ENCODE results near the gene SIRT7. TPM values are rescaled to one million over a fixed set of nuclear protein-coding genes. Genes with fewer than 3 reads are reported as not detected.
"Not testable (repeated sequence)": the region's sequence is repeated elsewhere in the genome, so short reads cannot be mapped to it uniquely, and the experiment has no call there.

The SIRT7 gene
- polyA plus RNA-seq, 1 of the 3 experiments (the other 2 are of a cell fraction) = 32.6 TPM

DNA sequence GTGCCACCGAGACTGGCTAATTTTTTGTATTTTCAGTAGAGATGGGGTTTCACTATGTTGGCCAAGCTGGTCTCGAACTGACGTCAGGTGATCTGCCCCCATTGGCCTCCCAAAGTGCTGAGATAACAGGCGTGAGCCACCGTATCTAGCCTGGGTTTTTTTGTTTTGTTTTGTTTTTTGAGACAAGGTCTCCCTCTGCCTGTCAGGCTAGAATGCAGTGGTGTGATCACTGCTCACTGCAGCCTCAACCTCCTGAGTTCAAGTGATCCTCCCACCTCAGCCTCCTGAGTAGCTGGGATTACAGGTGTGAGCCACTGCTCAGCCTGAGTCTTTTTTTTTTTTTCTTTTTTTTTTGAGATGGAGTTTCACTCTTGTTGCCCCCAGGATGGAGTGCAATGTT, 35.5 kb upstream of the SIRT7 start:
- not testable (repeated sequence) for H3K4me3 ChIP-seq (ENCODE audit: low read depth in 2 of 2, low read length in 1 of 2); H3K9me3 ChIP-seq; H2AFZ ChIP-seq (ENCODE audit: low read depth); H3K36me3 ChIP-seq (replicated peaks in 1 of 2; ENCODE audit: control insufficient read depth in 1 of 2, insufficient read depth in 2 of 2, low read length in 1 of 2); H3K27ac ChIP-seq (ENCODE audit: low read depth in 2 of 2, low read length in 1 of 2); H3F3A ChIP-seq (replicated peaks; ENCODE audit: insufficient read depth); H3K4me2 ChIP-seq; H3K9ac ChIP-seq; H3K79me2 ChIP-seq (ENCODE audit: insufficient read depth); H4K20me1 ChIP-seq (ENCODE audit: insufficient read depth); H3K27me3 ChIP-seq (ENCODE audit: insufficient read depth); DNase-seq; H3K9me2 ChIP-seq
- CTCF ChIA-PET = interaction anchor here (0.7 to 17.7 kb wide), 8 partner anchors 8 to 591 kb away, joined by 3 to 216 read pairs (median 5); partner anchors contain the start of genes CENPX, DCXR, LRRC45 and MAFG
- POLR2A ChIA-PET = interaction anchor here (0.8 kb wide), 1 partner anchor 70 kb away, joined by 3 read pairs; the partner anchor contains the start of genes CENPX and LRRC45
- peaks cover 0 to 13% of the 10 kb centered on the region in 2 experiments; a peak in 1 of 4 replicates for H3K4me1 ChIP-seq (ENCODE audit: control insufficient read depth in 1 of 2, insufficient read depth in 2 of 2, low read depth in 1 of 2, low read length in 1 of 2)
- TF ChIP-seq RAD21 (IDR thresholded peaks at IDR 0.05; ENCODE audit: low read length) = 0 out of 2 replicates have a peak, but pooled peaks have one; percentile 10
- 83% methylated on average over 5 of the region's 5 CpGs for WGBS (ENCODE audit: low lambda C conversion rate)

DNA sequence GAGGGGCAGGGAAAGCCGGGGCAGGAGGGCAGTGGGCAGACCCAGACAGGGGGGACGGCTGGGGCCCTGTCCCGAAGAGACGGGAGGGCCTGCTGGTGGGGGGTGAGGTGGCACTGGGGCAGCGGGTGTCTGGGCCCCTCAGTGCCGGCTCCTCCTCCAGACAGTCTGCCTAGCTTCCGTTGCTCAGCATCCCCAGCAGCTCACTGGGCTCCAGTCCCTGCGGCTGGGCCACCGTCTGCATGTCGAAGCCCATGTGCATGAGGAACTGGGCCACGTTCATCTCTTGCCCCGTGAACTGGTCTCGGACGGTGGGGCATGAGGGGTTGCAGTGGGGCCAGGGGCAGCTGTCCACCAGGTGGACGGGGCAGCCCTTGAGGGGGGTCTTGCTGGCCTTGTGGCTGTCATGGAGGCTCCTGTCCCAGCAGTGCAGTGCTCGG, 34.8 kb upstream of the SIRT7 start:
- Histone ChIP-seq H3K4me2 (no peak overlapping the region), H3F3A (replicated peaks; ENCODE audit: insufficient read depth) (no peaks in the 10 kb centered on the region), H3K27me3 (ENCODE audit: insufficient read depth) (no peaks in the 10 kb centered on the region), H3K79me2 (ENCODE audit: insufficient read depth) (no peaks in the 10 kb centered on the region), H3K4me3 (ENCODE audit: low read depth in 2 of 2, low read length in 1 of 2) (no peak overlapping the region), H4K20me1 (ENCODE audit: insufficient read depth) (no peaks in the 10 kb centered on the region), H3K36me3 (replicated peaks in 1 of 2; ENCODE audit: control insufficient read depth in 1 of 2, insufficient read depth in 2 of 2, low read length in 1 of 2) (no peaks in the 10 kb centered on the region), H3K27ac (ENCODE audit: low read depth in 2 of 2, low read length in 1 of 2) (no peak overlapping the region), H2AFZ (ENCODE audit: low read depth) (no peak overlapping the region), H3K9ac (no peak overlapping the region), H3K9me3 (no peaks in the 10 kb centered on the region), H3K9me2 (no peaks in the 10 kb centered on the region), H3K4me1 (ENCODE audit: control insufficient read depth in 1 of 2, insufficient read depth in 2 of 2, low read depth in 1 of 2, low read length in 1 of 2) (peaks cover 0 to 14% of the 10 kb centered on the region in 2 experiments; a peak in 1 of 4 replicates)
- ChIA-PET POLR2A (interaction anchor here (0.8 kb wide), 1 partner anchor 70 kb away, joined by 3 read pairs; the partner anchor contains the start of genes CENPX and LRRC45), CTCF (interaction anchor here (0.7 to 17.7 kb wide), 6 partner anchors 9 to 590 kb away, joined by 3 to 216 read pairs (median 8); partner anchors contain the start of genes CENPX, LRRC45, MAFG and NOTUM)
- DNase-seq = no peak
- TF ChIP-seq SIN3A (IDR thresholded peaks at IDR 0.05; ENCODE audit: borderline replicate concordance, low read depth, low read length) (no peak), YY1 (IDR thresholded peaks at IDR 0.05; ENCODE audit: low read depth) (no peak), MEF2A (IDR thresholded peaks at IDR 0.05; ENCODE audit: borderline replicate concordance, low read depth) (no peak), TCF12 (IDR thresholded peaks at IDR 0.05) (no peak), RCOR1 (IDR thresholded peaks at IDR 0.05; ENCODE audit: low read length) (no peak), RAD21 (IDR thresholded peaks at IDR 0.05; ENCODE audit: low read length) (no peak), EZH2phosphoT487 (IDR thresholded peaks at IDR 0.05; ENCODE audit: borderline replicate concordance, low read depth) (no peak), GATA2 (CRISPR knock-in tag; IDR thresholded peaks at IDR 0.05) (no peak), SMC3 (IDR thresholded peaks at IDR 0.05; ENCODE audit: low read depth, low read length) (no peak), RXRA (IDR thresholded peaks at IDR 0.05; ENCODE audit: borderline replicate concordance, low read depth) (no peak), FOSL2 (IDR thresholded peaks at IDR 0.05; ENCODE audit: borderline replicate concordance, low read depth) (no peak), NFIC (IDR thresholded peaks at IDR 0.05; ENCODE audit: borderline replicate concordance) (no peak)
- TF ChIP-seq, protein P1, sequence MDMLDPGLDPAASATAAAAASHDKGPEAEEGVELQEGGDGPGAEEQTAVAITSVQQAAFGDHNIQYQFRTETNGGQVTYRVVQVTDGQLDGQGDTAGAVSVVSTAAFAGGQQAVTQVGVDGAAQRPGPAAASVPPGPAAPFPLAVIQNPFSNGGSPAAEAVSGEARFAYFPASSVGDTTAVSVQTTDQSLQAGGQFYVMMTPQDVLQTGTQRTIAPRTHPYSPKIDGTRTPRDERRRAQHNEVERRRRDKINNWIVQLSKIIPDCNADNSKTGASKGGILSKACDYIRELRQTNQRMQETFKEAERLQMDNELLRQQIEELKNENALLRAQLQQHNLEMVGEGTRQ (IDR thresholded peaks at IDR 0.05; ENCODE audit: borderline replicate concordance, low read depth, low read length) = no peak
- TF ChIP-seq, protein P2, sequence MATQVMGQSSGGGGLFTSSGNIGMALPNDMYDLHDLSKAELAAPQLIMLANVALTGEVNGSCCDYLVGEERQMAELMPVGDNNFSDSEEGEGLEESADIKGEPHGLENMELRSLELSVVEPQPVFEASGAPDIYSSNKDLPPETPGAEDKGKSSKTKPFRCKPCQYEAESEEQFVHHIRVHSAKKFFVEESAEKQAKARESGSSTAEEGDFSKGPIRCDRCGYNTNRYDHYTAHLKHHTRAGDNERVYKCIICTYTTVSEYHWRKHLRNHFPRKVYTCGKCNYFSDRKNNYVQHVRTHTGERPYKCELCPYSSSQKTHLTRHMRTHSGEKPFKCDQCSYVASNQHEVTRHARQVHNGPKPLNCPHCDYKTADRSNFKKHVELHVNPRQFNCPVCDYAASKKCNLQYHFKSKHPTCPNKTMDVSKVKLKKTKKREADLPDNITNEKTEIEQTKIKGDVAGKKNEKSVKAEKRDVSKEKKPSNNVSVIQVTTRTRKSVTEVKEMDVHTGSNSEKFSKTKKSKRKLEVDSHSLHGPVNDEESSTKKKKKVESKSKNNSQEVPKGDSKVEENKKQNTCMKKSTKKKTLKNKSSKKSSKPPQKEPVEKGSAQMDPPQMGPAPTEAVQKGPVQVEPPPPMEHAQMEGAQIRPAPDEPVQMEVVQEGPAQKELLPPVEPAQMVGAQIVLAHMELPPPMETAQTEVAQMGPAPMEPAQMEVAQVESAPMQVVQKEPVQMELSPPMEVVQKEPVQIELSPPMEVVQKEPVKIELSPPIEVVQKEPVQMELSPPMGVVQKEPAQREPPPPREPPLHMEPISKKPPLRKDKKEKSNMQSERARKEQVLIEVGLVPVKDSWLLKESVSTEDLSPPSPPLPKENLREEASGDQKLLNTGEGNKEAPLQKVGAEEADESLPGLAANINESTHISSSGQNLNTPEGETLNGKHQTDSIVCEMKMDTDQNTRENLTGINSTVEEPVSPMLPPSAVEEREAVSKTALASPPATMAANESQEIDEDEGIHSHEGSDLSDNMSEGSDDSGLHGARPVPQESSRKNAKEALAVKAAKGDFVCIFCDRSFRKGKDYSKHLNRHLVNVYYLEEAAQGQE (IDR thresholded peaks at IDR 0.05; ENCODE audit: low read depth, low read length) = no peak
- TF ChIP-seq, protein P3, sequence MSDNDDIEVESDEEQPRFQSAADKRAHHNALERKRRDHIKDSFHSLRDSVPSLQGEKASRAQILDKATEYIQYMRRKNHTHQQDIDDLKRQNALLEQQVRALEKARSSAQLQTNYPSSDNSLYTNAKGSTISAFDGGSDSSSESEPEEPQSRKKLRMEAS (IDR thresholded peaks at IDR 0.05; ENCODE audit: low read depth) = no peak
- TF ChIP-seq, protein P4, sequence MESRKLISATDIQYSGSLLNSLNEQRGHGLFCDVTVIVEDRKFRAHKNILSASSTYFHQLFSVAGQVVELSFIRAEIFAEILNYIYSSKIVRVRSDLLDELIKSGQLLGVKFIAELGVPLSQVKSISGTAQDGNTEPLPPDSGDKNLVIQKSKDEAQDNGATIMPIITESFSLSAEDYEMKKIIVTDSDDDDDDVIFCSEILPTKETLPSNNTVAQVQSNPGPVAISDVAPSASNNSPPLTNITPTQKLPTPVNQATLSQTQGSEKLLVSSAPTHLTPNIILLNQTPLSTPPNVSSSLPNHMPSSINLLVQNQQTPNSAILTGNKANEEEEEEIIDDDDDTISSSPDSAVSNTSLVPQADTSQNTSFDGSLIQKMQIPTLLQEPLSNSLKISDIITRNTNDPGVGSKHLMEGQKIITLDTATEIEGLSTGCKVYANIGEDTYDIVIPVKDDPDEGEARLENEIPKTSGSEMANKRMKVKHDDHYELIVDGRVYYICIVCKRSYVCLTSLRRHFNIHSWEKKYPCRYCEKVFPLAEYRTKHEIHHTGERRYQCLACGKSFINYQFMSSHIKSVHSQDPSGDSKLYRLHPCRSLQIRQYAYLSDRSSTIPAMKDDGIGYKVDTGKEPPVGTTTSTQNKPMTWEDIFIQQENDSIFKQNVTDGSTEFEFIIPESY (IDR thresholded peaks at IDR 0.05; ENCODE audit: borderline replicate concordance, low read depth) = no peak
- TF ChIP-seq, protein P5, sequence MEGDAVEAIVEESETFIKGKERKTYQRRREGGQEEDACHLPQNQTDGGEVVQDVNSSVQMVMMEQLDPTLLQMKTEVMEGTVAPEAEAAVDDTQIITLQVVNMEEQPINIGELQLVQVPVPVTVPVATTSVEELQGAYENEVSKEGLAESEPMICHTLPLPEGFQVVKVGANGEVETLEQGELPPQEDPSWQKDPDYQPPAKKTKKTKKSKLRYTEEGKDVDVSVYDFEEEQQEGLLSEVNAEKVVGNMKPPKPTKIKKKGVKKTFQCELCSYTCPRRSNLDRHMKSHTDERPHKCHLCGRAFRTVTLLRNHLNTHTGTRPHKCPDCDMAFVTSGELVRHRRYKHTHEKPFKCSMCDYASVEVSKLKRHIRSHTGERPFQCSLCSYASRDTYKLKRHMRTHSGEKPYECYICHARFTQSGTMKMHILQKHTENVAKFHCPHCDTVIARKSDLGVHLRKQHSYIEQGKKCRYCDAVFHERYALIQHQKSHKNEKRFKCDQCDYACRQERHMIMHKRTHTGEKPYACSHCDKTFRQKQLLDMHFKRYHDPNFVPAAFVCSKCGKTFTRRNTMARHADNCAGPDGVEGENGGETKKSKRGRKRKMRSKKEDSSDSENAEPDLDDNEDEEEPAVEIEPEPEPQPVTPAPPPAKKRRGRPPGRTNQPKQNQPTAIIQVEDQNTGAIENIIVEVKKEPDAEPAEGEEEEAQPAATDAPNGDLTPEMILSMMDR (IDR thresholded peaks at IDR 0.05) = no peak
- WGBS (ENCODE audit: low lambda C conversion rate) = 87% methylated on average over 6 of the region's 16 CpGs
